Adrenal gland (tissue), 12 donors: Measurements from ENCODE around the gene MALRD1. TPM values are rescaled to one million over a fixed set of nuclear protein-coding genes. Genes with fewer than 3 reads are reported as not detected.
"Not testable (repeated sequence)": the region's sequence is repeated elsewhere in the genome, so short reads cannot be mapped to it uniquely, and the experiment has no call there.

Source experiments
- DNase-seq, 7 donors: peaks; one replicate each; pipeline ENCODE4 v3.0.0-alpha.2; 2019 to 2020
- H3K27ac ChIP-seq, 5 donors: fragments of 200-600 bp; sonication (generic) in 4 of 5; 1 replicate in 3 of 5; 2 replicates in 2 of 5; pipeline versions ENCODE4 v1.5.1 to v1.8.0; 2016 to 2020; ENCODE audit warnings: mild to moderate bottlenecking in 1 of 5
- H3K27me3 ChIP-seq: fragments of 200-600 bp; 2 replicates; pipeline ENCODE4 v1.8.0; 2021
- H3K36me3 ChIP-seq, 2 donors: fragments of 200-600 bp; replicated peaks in 1 of 2; 1 replicate in 1 of 2; 2 replicates in 1 of 2; pipeline versions ENCODE4 v1.5.1 to v1.8.0; 2018 to 2022
- H3K4me1 ChIP-seq, 2 donors: fragments of 200-600 bp; replicated peaks in 1 of 2; 1 replicate in 1 of 2; 2 replicates in 1 of 2; pipeline versions ENCODE4 v1.5.1 to v1.8.0; 2018 to 2021
- H3K4me3 ChIP-seq, 4 donors: fragments of 200-600 bp; sonication (generic) in 3 of 4; one replicate each; pipeline ENCODE4 v1.5.1; 2016 to 2018
- H3K9me3 ChIP-seq, 3 donors: fragments of 200-600 bp; sonication (generic) in 1 of 3; replicated peaks in 1 of 3; 1 replicate in 2 of 3; 2 replicates in 1 of 3; pipeline versions ENCODE4 v1.5.1 to v1.8.0; 2016 to 2021
- POLR2A ChIP-seq, 2 donors: fragments of 450-650 bp; IDR thresholded peaks; one replicate each; pipeline ENCODE4 v1.6.1; 2017; ENCODE audit warnings: antibody characterized with exemption in 2 of 2, mild to moderate bottlenecking in 2 of 2, moderate library complexity in 1 of 2
- WGBS, 4 donors: extraction: QIAGEN DNeasy Blood & Tissue Kit in 2 of 4; methylation state at CpG; one replicate each; pipeline versions ENCODE4 v1.1.5 to v1.1.7; 2013 to 2017; 5-methylcytosine and 5-hydroxymethylcytosine counted together
- intact Hi-C, 2 donors: fragments of 100-400 bp; cut with DNase I; formaldehyde crosslinking; loops; one replicate each; pipeline versions ENCODE4 v1.14.1 to v1.15.0; 2022 to 2023
- polyA plus RNA-seq, 3 donors: library from polyadenylated mRNA; stranded (reverse); fragments of 200-250 nt in 2 of 3; fragments of 350-450 nt in 1 of 3; fragmentation: Illumina TruSeq in 1 of 3; extraction: RNeasy Lipid Tissue Mini Kit (QIAGEN cat#74804) in 1 of 3; gene quantifications; one replicate each; pipeline ENCODE4 v1.2.3, GENCODE V29; 2013 to 2014
- total RNA-seq, 9 donors: library from RNA; depleted of rRNA in 4 of 9; stranded (reverse); fragments of >200 nt in 4 of 9; fragments of 120-200 nt in 1 of 9; fragmentation: NEBNext Ultra II Directional in 1 of 9; extraction: Animal tissue kit (Norgen Biotek cat#: 25700) in 1 of 9; gene quantifications; one replicate each; pipeline versions ENCODE4 v1.1.0 to v1.2.4, GENCODE V29; 2013 to 2023
- TF ChIP-seq, protein P1 (sequence below), 6 experiments: fragments of 450-650 bp in 4 of 6; fragments of 200-600 bp in 2 of 6; sonication (generic) in 1 of 6; IDR thresholded peaks; 1 replicate in 5 of 6; 2 replicates in 1 of 6; pipeline versions ENCODE4 v1.5.1 to v1.8.0; 2016 to 2021; ENCODE audit warnings: antibody characterized with exemption in 6 of 6, mild to moderate bottlenecking in 2 of 6, moderate library complexity in 1 of 6
- donor health status: healthy with polysubstance abuse.
- donor health status: Bipolar disorder and iron deficiency.
- donor health status: DM: yes; HTN: yes; CAD: no.
- donor health status: DM: no; HTN: no; CAD: no.
- donor health status: DM: no; HTN: no; CAD: no.
- donor health status: DM: yes; HTN: yes; CAD: no.

Gene MALRD1
- total and polyA plus RNA-seq, 12 donors: 0.48 to 6.2 (median 1.9) TPM

DNA sequence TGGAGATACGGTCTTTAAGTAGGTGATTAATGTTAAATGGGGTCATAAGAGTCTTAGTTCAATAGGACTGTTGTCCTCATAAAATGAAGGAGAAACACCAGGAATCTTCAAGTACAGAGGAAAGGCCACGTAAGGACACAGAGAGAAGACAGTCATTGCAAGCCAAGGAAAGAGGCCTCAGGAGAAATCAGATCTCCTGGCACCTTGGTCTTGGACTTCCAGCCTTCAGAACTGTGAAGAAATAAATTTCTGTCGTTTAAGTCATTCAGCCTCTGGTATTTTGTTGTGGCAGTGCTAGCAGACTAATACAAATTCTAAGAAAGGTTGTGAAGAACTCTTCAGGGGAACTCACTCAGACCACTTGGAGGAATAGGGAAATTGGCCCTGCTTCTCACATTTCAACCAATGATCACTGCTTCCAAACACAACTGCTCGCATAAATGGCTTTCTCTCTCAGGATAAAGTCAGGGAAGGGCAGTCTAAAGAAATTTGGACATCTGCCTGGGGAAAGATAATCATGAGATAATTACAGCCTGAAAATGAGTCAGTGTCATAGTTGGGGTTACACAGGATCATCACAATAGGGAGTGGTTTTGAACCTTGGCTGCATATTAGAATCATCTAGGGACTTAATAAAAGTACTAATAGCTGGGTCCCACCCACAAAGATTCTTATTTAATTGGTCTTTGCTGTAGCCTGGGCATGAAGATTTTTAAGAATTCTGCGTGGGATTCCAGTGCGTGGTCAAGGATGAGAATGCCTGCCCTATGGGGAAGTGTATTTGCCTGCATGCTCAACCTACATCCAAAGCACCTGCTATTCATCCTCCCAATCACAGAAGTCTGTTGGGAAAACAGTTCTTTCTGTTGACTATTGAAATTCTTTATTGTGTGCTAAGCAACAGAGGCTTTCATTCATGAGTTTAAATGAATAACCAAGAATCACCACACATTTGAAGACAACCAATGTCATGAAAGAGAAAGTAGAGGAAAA lies 457.0 kb downstream of the MALRD1 start:
- Histone ChIP-seq H3K36me3 (no peaks in the 10 kb centered on the region), H3K27me3 (no peaks in the 10 kb centered on the region), H3K9me3 (no peaks in the 10 kb centered on the region), H3K4me1 (no peaks in the 10 kb centered on the region), H3K4me3 (no peak overlapping the region), H3K27ac (no peak overlapping the region)
- DNase-seq: no peak
- 68 to 92% (median 80%) methylated on average over 6 of the region's 6 CpGs for WGBS, 4 donors
- intact Hi-C loops: no loop called here
- TF ChIP-seq, protein P1, sequence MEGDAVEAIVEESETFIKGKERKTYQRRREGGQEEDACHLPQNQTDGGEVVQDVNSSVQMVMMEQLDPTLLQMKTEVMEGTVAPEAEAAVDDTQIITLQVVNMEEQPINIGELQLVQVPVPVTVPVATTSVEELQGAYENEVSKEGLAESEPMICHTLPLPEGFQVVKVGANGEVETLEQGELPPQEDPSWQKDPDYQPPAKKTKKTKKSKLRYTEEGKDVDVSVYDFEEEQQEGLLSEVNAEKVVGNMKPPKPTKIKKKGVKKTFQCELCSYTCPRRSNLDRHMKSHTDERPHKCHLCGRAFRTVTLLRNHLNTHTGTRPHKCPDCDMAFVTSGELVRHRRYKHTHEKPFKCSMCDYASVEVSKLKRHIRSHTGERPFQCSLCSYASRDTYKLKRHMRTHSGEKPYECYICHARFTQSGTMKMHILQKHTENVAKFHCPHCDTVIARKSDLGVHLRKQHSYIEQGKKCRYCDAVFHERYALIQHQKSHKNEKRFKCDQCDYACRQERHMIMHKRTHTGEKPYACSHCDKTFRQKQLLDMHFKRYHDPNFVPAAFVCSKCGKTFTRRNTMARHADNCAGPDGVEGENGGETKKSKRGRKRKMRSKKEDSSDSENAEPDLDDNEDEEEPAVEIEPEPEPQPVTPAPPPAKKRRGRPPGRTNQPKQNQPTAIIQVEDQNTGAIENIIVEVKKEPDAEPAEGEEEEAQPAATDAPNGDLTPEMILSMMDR (IDR thresholded peaks at IDR 0.05): no peak
- no peak for TF ChIP-seq POLR2A (IDR thresholded peaks at IDR 0.05)

DNA sequence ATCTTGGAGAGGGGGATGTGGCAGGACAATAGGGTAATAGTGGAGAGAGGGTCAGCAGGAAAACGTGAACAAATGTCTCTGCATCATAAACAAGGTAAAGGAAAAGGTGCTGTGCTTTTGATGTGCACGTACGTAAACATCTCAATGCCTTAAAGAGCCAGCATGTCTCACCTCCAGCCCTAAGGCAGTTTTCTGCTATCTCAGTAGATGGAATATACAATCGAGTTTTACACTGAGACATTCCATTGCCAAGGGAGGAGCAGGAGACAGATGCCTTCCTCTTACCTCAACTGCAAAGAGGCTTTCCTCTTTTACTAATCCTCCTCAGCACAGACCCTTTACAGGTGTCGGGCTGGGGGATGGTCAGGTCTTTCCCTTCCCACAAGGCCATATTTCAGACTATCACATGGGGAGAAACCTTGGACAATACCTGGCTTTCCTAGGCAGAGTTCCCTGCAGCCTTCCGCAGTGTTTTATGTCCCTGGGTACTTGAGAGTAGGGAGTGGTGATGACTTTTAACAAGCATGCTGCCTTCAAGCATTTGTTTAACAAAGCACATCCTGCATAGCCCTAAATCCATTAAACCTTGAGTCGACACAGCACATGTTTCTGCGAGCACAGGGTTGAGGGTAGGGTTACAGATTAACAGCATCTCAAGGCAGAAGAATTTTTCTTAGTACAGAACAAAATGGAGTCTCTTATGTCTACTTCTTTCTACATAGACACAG lies 461.6 kb downstream of the MALRD1 start:
- WGBS, 4 donors: 60 to 74% (median 69%) methylated on average over 8 of the region's 8 CpGs
- H3K36me3 ChIP-seq, H3K4me3 ChIP-seq, DNase-seq, H3K4me1 ChIP-seq, H3K9me3 ChIP-seq, intact Hi-C loops, H3K27ac ChIP-seq, H3K27me3 ChIP-seq: not testable (repeated sequence)

DNA sequence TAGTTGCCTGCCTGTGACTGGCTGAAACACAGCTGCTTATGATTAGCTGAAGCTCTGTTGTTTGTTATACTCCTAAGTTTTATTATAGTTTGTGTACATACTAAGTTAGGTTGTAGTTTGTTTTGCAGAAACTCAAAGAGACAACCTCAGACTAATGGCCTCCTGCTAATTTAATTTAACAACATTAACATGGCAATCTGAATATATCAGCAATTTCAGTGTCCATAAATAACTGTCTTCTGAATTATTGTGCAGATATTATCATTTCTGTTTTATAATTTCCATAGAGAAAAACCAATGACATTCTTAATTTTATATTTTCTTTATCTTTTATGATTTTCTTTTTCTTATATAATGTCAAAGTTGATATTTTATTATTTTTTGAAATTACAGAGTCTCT lies 469.5 kb downstream of the MALRD1 start:
- H3K36me3 ChIP-seq: no peaks in the 10 kb centered on the region
- H3K27ac ChIP-seq: no peak overlapping the region
- DNase-seq: no peak
- no peaks in the 10 kb centered on the region for H3K4me1 ChIP-seq
- intact Hi-C loops: no loop called here
- H3K4me3 ChIP-seq: no peak overlapping the region
- no peak for TF ChIP-seq POLR2A (IDR thresholded peaks at IDR 0.05)
- TF ChIP-seq, protein P1 (IDR thresholded peaks at IDR 0.05): no peak
- H3K9me3 ChIP-seq: no peaks in the 10 kb centered on the region
- no peaks in the 10 kb centered on the region for H3K27me3 ChIP-seq

DNA sequence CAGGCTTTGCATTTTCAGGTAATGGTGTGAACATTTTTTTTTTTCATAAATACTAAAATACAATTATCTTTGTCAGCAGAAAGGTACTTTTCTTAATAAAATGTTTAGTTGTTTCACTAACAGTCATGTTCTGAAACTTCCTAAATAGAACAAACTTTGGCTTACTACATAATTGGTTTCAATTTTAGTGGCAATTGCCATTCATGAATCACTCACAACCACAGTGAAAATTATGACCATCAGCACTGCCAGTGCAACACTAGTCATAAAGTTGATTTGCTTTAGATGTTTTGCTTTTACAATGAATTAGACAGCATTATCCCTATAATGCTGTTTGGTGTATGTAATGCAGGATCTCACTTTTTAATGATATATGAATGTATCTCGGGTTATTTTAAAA lies 470.0 kb downstream of the MALRD1 start:
- Histone ChIP-seq H3K4me1 (no peaks in the 10 kb centered on the region), H3K36me3 (no peaks in the 10 kb centered on the region), H3K4me3 (no peak overlapping the region), H3K27me3 (no peaks in the 10 kb centered on the region), H3K9me3 (no peaks in the 10 kb centered on the region), H3K27ac (no peak overlapping the region)
- 48 to 97% (median 88%) methylated on average over 1 of the region's 1 CpG for WGBS, 4 donors
- intact Hi-C loops: no loop called here
- TF ChIP-seq, protein P1 (IDR thresholded peaks at IDR 0.05): no peak
- no peak for TF ChIP-seq POLR2A (IDR thresholded peaks at IDR 0.05)
- no peak for DNase-seq
